ENCODE data around the gene ADD1.

DNA sequence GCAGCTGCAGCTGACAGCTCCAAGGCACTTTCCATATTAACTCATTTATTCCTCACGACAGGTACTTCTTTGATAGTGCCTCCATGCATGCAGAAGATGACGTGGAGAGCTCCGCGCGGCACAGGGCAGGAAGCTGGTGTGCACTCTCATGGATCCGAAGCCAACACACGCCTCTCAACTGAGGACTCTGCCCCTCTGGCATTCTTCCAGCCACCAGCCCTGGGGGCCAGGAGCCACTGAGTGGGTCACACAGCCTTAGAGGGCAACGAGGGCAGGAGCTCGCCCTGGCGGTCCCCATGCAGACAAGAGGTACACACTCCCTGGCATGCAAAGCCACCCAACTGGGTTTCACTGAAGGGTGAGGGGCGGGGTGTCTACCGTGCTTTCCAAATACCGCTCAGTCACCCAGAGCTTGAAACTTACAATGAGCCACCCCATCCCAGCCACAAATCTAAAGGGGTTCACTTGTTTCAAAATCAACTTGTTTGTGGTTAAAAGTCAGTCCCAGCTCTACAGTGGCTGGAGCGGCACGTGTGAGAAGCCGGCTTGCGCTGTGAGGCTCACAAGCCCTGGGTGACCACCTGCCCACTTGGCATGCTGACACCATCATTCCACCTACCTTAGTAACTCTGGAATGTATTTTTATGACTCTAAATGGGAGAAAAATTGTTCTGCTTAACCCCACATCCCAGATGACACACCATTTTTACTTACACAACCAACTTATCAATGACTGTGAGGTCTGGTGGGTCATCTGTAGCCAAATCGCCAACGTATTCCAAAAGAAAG, 103.4 kb downstream of the ADD1 start:
- TF ChIP-seq, protein P1, sequence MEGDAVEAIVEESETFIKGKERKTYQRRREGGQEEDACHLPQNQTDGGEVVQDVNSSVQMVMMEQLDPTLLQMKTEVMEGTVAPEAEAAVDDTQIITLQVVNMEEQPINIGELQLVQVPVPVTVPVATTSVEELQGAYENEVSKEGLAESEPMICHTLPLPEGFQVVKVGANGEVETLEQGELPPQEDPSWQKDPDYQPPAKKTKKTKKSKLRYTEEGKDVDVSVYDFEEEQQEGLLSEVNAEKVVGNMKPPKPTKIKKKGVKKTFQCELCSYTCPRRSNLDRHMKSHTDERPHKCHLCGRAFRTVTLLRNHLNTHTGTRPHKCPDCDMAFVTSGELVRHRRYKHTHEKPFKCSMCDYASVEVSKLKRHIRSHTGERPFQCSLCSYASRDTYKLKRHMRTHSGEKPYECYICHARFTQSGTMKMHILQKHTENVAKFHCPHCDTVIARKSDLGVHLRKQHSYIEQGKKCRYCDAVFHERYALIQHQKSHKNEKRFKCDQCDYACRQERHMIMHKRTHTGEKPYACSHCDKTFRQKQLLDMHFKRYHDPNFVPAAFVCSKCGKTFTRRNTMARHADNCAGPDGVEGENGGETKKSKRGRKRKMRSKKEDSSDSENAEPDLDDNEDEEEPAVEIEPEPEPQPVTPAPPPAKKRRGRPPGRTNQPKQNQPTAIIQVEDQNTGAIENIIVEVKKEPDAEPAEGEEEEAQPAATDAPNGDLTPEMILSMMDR (IDR thresholded peaks at IDR 0.05) = no peak
- TF ChIP-seq ZFX (IDR thresholded peaks at IDR 0.05; ENCODE audit: borderline replicate concordance) = no peak
